ENCODE data around the gene BRICD5.

The BRICD5 gene

DNA sequence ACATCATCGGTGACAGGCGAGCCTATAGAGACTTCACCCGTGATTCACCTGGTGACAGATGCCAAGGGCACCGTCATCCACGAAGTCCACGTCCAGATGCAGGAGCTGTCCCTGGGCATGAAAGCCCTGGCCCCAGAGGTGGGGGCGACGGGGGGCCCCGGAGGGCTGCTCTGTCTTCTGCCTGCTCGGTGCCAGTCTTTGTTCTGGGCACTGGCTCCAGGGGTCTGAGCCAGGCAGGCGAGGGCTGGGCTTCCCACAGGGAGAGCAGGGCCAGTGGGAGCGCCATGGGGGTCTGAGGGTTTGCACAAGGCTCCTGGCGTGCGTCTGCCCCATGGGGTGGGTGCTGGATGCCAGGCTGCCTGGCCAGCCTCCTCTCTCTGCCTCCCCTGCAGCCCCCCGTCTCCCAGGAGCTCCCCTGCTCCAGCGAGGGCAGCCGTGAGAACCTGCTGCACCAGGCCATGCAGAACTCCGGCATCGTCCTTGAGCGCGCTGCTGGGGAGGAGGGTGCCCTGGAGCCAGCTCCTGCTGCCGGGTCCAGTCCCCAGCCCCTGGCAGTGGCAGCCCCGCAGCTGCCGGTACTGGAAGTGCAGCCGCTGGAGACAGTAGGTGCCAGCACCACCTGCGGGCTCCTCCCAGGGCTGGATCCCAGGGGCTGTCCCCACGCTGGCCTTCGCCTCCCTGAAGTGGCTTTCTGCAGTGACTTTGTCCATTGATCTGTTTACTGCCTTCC is 22.5 kb upstream of the BRICD5 start:
- no peak for TF ChIP-seq GATA2 (IDR thresholded peaks at IDR 0.05; ENCODE audit: low read depth, low read length)
- TF ChIP-seq GATA3 (IDR thresholded peaks at IDR 0.05; ENCODE audit: low read depth, low read length), result no peak

- TF ChIP-seq GATA3 (IDR thresholded peaks at IDR 0.05; ENCODE audit: low read depth, low read length) (no peak), GATA2 (IDR thresholded peaks at IDR 0.05; ENCODE audit: low read depth, low read length) (no peak)
These were observed 21.7 kb upstream of the BRICD5 start for GRCh38 chr16:2232094-2232990.

GRCh38 chr16:2231016-2231931 is 20.6 kb upstream of the BRICD5 start:
- TF ChIP-seq GATA3 (IDR thresholded peaks at IDR 0.05; ENCODE audit: low read depth, low read length) (no peak), GATA2 (IDR thresholded peaks at IDR 0.05; ENCODE audit: low read depth, low read length) (no peak)

DNA sequence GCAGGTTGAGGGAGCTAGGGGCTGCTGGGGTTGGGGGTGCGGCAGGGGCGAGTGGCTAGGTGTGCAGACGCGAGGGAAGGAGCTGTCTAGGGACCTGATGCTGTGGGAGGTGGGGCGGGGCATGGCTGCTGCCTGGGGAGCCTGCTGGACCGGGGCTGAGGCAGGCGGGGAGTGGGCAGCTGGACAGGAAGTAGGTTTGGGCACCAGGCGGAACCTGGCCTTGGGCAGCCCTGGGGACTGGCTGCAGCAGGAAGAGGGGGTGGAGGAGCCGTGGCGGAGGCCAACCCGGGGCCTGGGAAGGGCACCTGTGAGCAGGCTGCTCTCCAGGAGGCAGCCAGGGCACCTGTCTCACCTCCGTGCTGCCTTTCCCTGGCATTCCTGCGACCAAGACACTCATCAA is 19.7 kb upstream of the BRICD5 start:
- no peak for TF ChIP-seq GATA3 (IDR thresholded peaks at IDR 0.05; ENCODE audit: low read depth, low read length)
- no peak for TF ChIP-seq GATA2 (IDR thresholded peaks at IDR 0.05; ENCODE audit: low read depth, low read length)

DNA sequence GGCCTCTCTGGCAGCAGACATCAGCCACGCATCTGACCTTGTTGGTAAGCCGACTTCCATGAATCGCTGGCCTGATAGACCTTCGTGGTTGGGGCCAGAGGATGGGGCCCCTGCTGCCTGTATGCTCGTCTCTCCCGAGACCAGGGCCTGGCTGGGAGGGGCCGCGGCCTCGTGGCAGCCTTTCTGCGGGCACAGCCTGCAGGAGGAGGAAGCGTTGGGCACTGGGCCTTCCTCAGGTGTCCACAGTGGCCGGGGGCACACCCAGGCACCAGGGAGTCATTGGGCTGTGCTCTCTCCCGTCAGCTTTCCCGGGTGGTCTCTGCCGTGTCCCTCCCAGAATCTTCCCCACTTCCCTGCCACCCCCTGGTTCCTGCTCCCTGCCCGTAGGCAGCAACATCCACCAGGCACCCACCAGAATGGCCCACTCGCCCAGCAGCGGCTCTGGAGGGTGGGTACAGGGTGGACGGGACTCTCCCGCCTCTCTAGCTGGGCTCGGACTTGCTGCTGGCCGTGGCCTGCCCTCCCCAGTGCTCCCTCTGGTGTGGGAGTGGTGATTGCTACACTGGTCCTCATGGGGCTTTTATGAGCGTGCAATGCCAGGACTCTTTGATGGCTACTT is 19.1 kb upstream of the BRICD5 start:
- TF ChIP-seq GATA3 (IDR thresholded peaks at IDR 0.05; ENCODE audit: low read depth, low read length) (no peak), GATA2 (IDR thresholded peaks at IDR 0.05; ENCODE audit: low read depth, low read length) (no peak)

- no peak for TF ChIP-seq GATA3 (IDR thresholded peaks at IDR 0.05; ENCODE audit: low read depth, low read length)
- no peak for TF ChIP-seq GATA2 (IDR thresholded peaks at IDR 0.05; ENCODE audit: low read depth, low read length)
These were observed 18.4 kb upstream of the BRICD5 start for GRCh38 chr16:2229091-2229490.

GRCh38 chr16:2228161-2228824 is 17.6 kb upstream of the BRICD5 start:
- no peak for TF ChIP-seq GATA3 (IDR thresholded peaks at IDR 0.05; ENCODE audit: low read depth, low read length)
- no peak for TF ChIP-seq GATA2 (IDR thresholded peaks at IDR 0.05; ENCODE audit: low read depth, low read length)

GRCh38 chr16:2226918-2227317 is 16.3 kb upstream of the BRICD5 start:
- TF ChIP-seq GATA3 (IDR thresholded peaks at IDR 0.05; ENCODE audit: low read depth, low read length) (no peak), GATA2 (IDR thresholded peaks at IDR 0.05; ENCODE audit: low read depth, low read length) (no peak)

DNA sequence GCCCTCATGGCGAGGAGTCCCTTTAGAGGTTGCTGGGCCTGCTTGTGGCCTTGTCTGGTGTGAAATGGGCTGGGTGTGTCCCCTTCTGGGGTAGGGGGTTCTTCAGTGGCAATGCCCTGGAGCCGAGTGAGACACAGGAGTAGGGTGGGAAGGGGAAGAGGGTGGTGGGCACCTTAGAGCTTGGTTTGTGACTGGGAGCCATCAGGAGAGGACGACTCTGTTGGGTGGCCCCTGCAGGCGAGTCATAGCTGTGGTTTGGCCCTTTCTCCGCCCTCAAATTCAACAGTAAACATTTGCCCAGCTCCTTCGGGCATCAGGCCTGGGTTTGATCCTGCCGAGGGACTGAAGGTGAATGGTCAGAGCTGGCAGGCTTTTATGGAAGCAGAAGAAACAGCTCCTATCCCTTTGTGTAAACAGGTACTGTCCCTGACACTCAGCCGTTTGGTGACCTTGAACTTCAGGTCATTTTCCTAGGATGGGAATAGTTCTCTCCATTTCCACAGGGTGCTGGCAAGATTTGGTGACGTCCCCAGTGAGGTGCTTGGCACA is 15.7 kb upstream of the BRICD5 start:
- TF ChIP-seq GATA2 (IDR thresholded peaks at IDR 0.05; ENCODE audit: low read depth, low read length), result no peak
- no peak for TF ChIP-seq GATA3 (IDR thresholded peaks at IDR 0.05; ENCODE audit: low read depth, low read length)

- TF ChIP-seq GATA3 (IDR thresholded peaks at IDR 0.05; ENCODE audit: low read depth, low read length), result no peak
- no peak for TF ChIP-seq GATA2 (IDR thresholded peaks at IDR 0.05; ENCODE audit: low read depth, low read length)
These were observed 13.4 kb upstream of the BRICD5 start for GRCh38 chr16:2223942-2224486.

DNA sequence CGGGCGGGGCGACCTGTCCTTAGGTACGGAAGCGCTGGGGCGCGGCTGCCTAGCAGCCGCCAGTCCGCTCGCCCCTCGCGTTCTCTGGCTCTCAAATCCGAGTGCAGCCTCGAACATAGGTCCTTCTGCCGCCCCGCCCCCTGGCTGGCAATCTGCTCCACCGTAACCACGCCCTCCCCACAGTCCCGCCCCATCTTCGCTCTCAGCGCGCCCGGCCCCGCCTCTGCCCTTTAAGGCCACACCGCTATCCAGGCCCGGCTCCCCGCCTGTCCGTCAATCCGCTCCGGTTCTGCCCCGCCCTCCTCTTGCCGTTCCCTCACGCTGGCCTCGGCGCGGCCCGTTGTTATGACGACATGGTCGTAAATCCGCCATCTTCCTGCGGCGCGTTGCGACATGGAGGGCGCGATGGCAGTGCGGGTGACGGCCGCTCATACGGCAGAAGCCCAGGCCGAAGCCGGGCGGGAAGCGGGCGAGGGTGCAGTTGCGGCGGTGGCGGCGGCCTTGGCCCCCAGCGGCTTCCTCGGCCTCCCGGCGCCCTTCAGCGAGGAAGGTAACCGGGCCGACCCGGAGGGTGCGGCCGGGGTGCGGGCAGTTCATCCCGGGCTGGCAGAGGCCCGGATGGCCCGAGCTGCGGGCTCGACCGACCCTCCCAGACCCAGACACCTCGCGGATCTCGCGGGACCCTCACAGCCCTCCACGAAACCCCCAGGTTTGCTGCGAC is 12.7 kb upstream of the BRICD5 start, which contains the start of gene E4F1:
Gene E4F1, plus strand, starts transcription at position 371 of the 721 bp plus-strand sequence. Its CDS starts 23 bp downstream, at position 394.
- TF ChIP-seq GATA3 (IDR thresholded peaks at IDR 0.05; ENCODE audit: low read depth, low read length) (no peak), GATA2 (IDR thresholded peaks at IDR 0.05; ENCODE audit: low read depth, low read length) (no peak)

- TF ChIP-seq GATA2 (IDR thresholded peaks at IDR 0.05; ENCODE audit: low read depth, low read length) (no peak), GATA3 (IDR thresholded peaks at IDR 0.05; ENCODE audit: low read depth, low read length) (no peak)
These were observed 5.7 kb upstream of the BRICD5 start for GRCh38 chr16:2216330-2216729.

Measured in SH-SY5Y (cell line).